ENCODE data around the gene SGIP1.

SGIP1 gene

GRCh38 chr1:66542314-66542713 lies 8.4 kb downstream of the SGIP1 start:
- H3K23ac ChIP-seq (ENCODE audit: low read depth, low read length, poor library complexity): no peak overlapping the region
- H2AK5ac ChIP-seq (ENCODE audit: low read depth, low read length): no peak overlapping the region
- no peak overlapping the region for H4K8ac ChIP-seq (ENCODE audit: low read depth, low read length)
- H3K27ac ChIP-seq (replicated peaks; ENCODE audit: low read length): no peak overlapping the region
- H3K18ac ChIP-seq (ENCODE audit: low read length): no peak overlapping the region
- no peak overlapping the region for H2AFZ ChIP-seq (ENCODE audit: low read length)
- H2BK12ac ChIP-seq (ENCODE audit: low read length): no peak overlapping the region
- peaks cover 0 to 2% of the 10 kb centered on the region in 2 donors for H3K4me1 ChIP-seq (ENCODE audit: control insufficient read depth in 2 of 2, insufficient read depth in 1 of 2, low read depth in 1 of 2, low read length in 2 of 2)
- no peaks in the 10 kb centered on the region for H3K79me1 ChIP-seq (ENCODE audit: low read depth, low read length)
- H3K4ac ChIP-seq (ENCODE audit: low read length): no peak overlapping the region
- H3K27me3 ChIP-seq (ENCODE audit: control insufficient read depth in 3 of 3, insufficient read depth in 3 of 3, low read depth in 1 of 3, low read length in 3 of 3): no peaks in the 10 kb centered on the region
- H3K9ac ChIP-seq (ENCODE audit: low read depth, low read length, poor library complexity): no peak overlapping the region
- H2BK5ac ChIP-seq (ENCODE audit: low read length): no peak overlapping the region
- no peak overlapping the region for H2BK15ac ChIP-seq (ENCODE audit: low read length)
- H3K4me3 ChIP-seq (ENCODE audit: low read length in 2 of 2): no peak overlapping the region
- no peaks in the 10 kb centered on the region for H3K9me3 ChIP-seq (replicated peaks in 1 of 2; ENCODE audit: control insufficient read depth in 2 of 2, insufficient read depth in 1 of 2, low read depth in 1 of 2, low read length in 2 of 2)
- no peak overlapping the region for H2BK120ac ChIP-seq (ENCODE audit: low read depth, low read length)
- whole genome bisulfite sequencing, 2 donors (ENCODE audit: extremely low coverage in 2 of 2, insufficient read length in 2 of 2, insufficient replicate concordance in 1 of 2): no CpG with 5 or more reads among the region's 8 CpGs
- no peak for DNase-seq (ENCODE audit: low spot score)
- H3K4me2 ChIP-seq (ENCODE audit: insufficient read depth, low read length, poor library complexity, severe bottlenecking): no peak overlapping the region
- no peaks in the 10 kb centered on the region for H3K36me3 ChIP-seq (replicated peaks in 1 of 2; ENCODE audit: control insufficient read depth in 2 of 2, insufficient read depth in 2 of 2, low read length in 2 of 2)
- no peak overlapping the region for H4K91ac ChIP-seq (ENCODE audit: low read depth, low read length, poor library complexity)
- no peak overlapping the region for H3K14ac ChIP-seq (ENCODE audit: low read length)

GRCh38 chr1:66542811-66543767 lies 9.1 kb downstream of the SGIP1 start:
- Histone ChIP-seq H3K23ac (ENCODE audit: low read depth, low read length, poor library complexity) (no peak overlapping the region), H3K4ac (ENCODE audit: low read length) (no peak overlapping the region), H3K27ac (replicated peaks; ENCODE audit: low read length) (no peak overlapping the region), H4K8ac (ENCODE audit: low read depth, low read length) (no peak overlapping the region), H3K14ac (ENCODE audit: low read length) (no peak overlapping the region), H3K36me3 (replicated peaks in 1 of 2; ENCODE audit: control insufficient read depth in 2 of 2, insufficient read depth in 2 of 2, low read length in 2 of 2) (no peaks in the 10 kb centered on the region), H3K4me2 (ENCODE audit: insufficient read depth, low read length, poor library complexity, severe bottlenecking) (no peak overlapping the region), H2BK120ac (ENCODE audit: low read depth, low read length) (no peak overlapping the region), H4K91ac (ENCODE audit: low read depth, low read length, poor library complexity) (no peak overlapping the region), H2AK5ac (ENCODE audit: low read depth, low read length) (no peak overlapping the region), H3K27me3 (ENCODE audit: control insufficient read depth in 3 of 3, insufficient read depth in 3 of 3, low read depth in 1 of 3, low read length in 3 of 3) (no peaks in the 10 kb centered on the region), H3K9me3 (replicated peaks in 1 of 2; ENCODE audit: control insufficient read depth in 2 of 2, insufficient read depth in 1 of 2, low read depth in 1 of 2, low read length in 2 of 2) (no peaks in the 10 kb centered on the region), H3K4me3 (ENCODE audit: low read length in 2 of 2) (no peak overlapping the region), H2BK12ac (ENCODE audit: low read length) (no peak overlapping the region), H2BK15ac (ENCODE audit: low read length) (no peak overlapping the region), H3K9ac (ENCODE audit: low read depth, low read length, poor library complexity) (no peak overlapping the region), H2BK5ac (ENCODE audit: low read length) (no peak overlapping the region), H3K79me1 (ENCODE audit: low read depth, low read length) (no peaks in the 10 kb centered on the region), H3K18ac (ENCODE audit: low read length) (no peak overlapping the region), H3K4me1 (ENCODE audit: control insufficient read depth in 2 of 2, insufficient read depth in 1 of 2, low read depth in 1 of 2, low read length in 2 of 2) (peaks cover 0 to 2% of the 10 kb centered on the region in 2 donors), H2AFZ (ENCODE audit: low read length) (no peak overlapping the region)
- DNase-seq (ENCODE audit: low spot score): no peak
- WGBS, 2 donors (ENCODE audit: extremely low coverage in 2 of 2, insufficient read length in 2 of 2, insufficient replicate concordance in 1 of 2): no CpG with 5 or more reads among the region's 8 CpGs

GRCh38 chr1:66546047-66546810 lies 12.3 kb downstream of the SGIP1 start:
- H3K36me3 ChIP-seq (replicated peaks in 1 of 2; ENCODE audit: control insufficient read depth in 2 of 2, insufficient read depth in 2 of 2, low read length in 2 of 2): no peaks in the 10 kb centered on the region
- no CpG with 5 or more reads among the region's 4 CpGs for WGBS, 2 donors (ENCODE audit: extremely low coverage in 2 of 2, insufficient read length in 2 of 2, insufficient replicate concordance in 1 of 2)
- peaks cover 0 to under 1% of the 10 kb centered on the region in 2 donors for H3K4me1 ChIP-seq (ENCODE audit: control insufficient read depth in 2 of 2, insufficient read depth in 1 of 2, low read depth in 1 of 2, low read length in 2 of 2)
- no peak overlapping the region for H2AFZ ChIP-seq (ENCODE audit: low read length)
- no peak overlapping the region for H4K8ac ChIP-seq (ENCODE audit: low read depth, low read length)
- no peak overlapping the region for H4K91ac ChIP-seq (ENCODE audit: low read depth, low read length, poor library complexity)
- no peak overlapping the region for H2BK12ac ChIP-seq (ENCODE audit: low read length)
- H2BK120ac ChIP-seq (ENCODE audit: low read depth, low read length): no peak overlapping the region
- no peak overlapping the region for H2AK5ac ChIP-seq (ENCODE audit: low read depth, low read length)
- no peak overlapping the region for H2BK5ac ChIP-seq (ENCODE audit: low read length)
- DNase-seq (ENCODE audit: low spot score): no peak
- no peak overlapping the region for H3K4ac ChIP-seq (ENCODE audit: low read length)
- H2BK15ac ChIP-seq (ENCODE audit: low read length): no peak overlapping the region
- H3K9me3 ChIP-seq (replicated peaks in 1 of 2; ENCODE audit: control insufficient read depth in 2 of 2, insufficient read depth in 1 of 2, low read depth in 1 of 2, low read length in 2 of 2): no peaks in the 10 kb centered on the region
- H3K4me2 ChIP-seq (ENCODE audit: insufficient read depth, low read length, poor library complexity, severe bottlenecking): no peak overlapping the region
- no peak overlapping the region for H3K14ac ChIP-seq (ENCODE audit: low read length)
- H3K79me1 ChIP-seq (ENCODE audit: low read depth, low read length): no peaks in the 10 kb centered on the region
- H3K9ac ChIP-seq (ENCODE audit: low read depth, low read length, poor library complexity): no peak overlapping the region
- H3K27me3 ChIP-seq (ENCODE audit: control insufficient read depth in 3 of 3, insufficient read depth in 3 of 3, low read depth in 1 of 3, low read length in 3 of 3): no peaks in the 10 kb centered on the region
- H3K18ac ChIP-seq (ENCODE audit: low read length): no peak overlapping the region
- H3K4me3 ChIP-seq (ENCODE audit: low read length in 2 of 2): no peak overlapping the region
- H3K27ac ChIP-seq (replicated peaks; ENCODE audit: low read length): no peak overlapping the region
- H3K23ac ChIP-seq (ENCODE audit: low read depth, low read length, poor library complexity): no peak overlapping the region

GRCh38 chr1:66549017-66549416 lies 15.1 kb downstream of the SGIP1 start:
- no peaks in the 10 kb centered on the region for H3K9me3 ChIP-seq (replicated peaks in 1 of 2; ENCODE audit: control insufficient read depth in 2 of 2, insufficient read depth in 1 of 2, low read depth in 1 of 2, low read length in 2 of 2)
- H2AK5ac ChIP-seq (ENCODE audit: low read depth, low read length): no peak overlapping the region
- H3K4me1 ChIP-seq (ENCODE audit: control insufficient read depth in 2 of 2, insufficient read depth in 1 of 2, low read depth in 1 of 2, low read length in 2 of 2): peaks cover 0 to 1% of the 10 kb centered on the region in 2 donors
- H3K9ac ChIP-seq (ENCODE audit: low read depth, low read length, poor library complexity): no peak overlapping the region
- no peak overlapping the region for H3K4me2 ChIP-seq (ENCODE audit: insufficient read depth, low read length, poor library complexity, severe bottlenecking)
- H3K14ac ChIP-seq (ENCODE audit: low read length): no peak overlapping the region
- H4K8ac ChIP-seq (ENCODE audit: low read depth, low read length): no peak overlapping the region
- no peaks in the 10 kb centered on the region for H3K27me3 ChIP-seq (ENCODE audit: control insufficient read depth in 3 of 3, insufficient read depth in 3 of 3, low read depth in 1 of 3, low read length in 3 of 3)
- no peak overlapping the region for H3K18ac ChIP-seq (ENCODE audit: low read length)
- H3K27ac ChIP-seq (replicated peaks; ENCODE audit: low read length): no peak overlapping the region
- H3K4me3 ChIP-seq (ENCODE audit: low read length in 2 of 2): no peak overlapping the region
- H2BK120ac ChIP-seq (ENCODE audit: low read depth, low read length): no peak overlapping the region
- H4K91ac ChIP-seq (ENCODE audit: low read depth, low read length, poor library complexity): no peak overlapping the region
- DNase-seq (ENCODE audit: low spot score): no peak
- H2BK5ac ChIP-seq (ENCODE audit: low read length): no peak overlapping the region
- no peaks in the 10 kb centered on the region for H3K79me1 ChIP-seq (ENCODE audit: low read depth, low read length)
- H3K4ac ChIP-seq (ENCODE audit: low read length): no peak overlapping the region
- no peak overlapping the region for H2BK12ac ChIP-seq (ENCODE audit: low read length)
- H2AFZ ChIP-seq (ENCODE audit: low read length): no peak overlapping the region
- H2BK15ac ChIP-seq (ENCODE audit: low read length): no peak overlapping the region
- H3K36me3 ChIP-seq (replicated peaks in 1 of 2; ENCODE audit: control insufficient read depth in 2 of 2, insufficient read depth in 2 of 2, low read length in 2 of 2): no peaks in the 10 kb centered on the region
- no peak overlapping the region for H3K23ac ChIP-seq (ENCODE audit: low read depth, low read length, poor library complexity)
